ENCODE data around the gene THRAP3.
"Not testable (repeated sequence)": the region's sequence is repeated elsewhere in the genome, so short reads cannot be mapped to it uniquely, and the experiment has no call there.

The THRAP3 gene

DNA sequence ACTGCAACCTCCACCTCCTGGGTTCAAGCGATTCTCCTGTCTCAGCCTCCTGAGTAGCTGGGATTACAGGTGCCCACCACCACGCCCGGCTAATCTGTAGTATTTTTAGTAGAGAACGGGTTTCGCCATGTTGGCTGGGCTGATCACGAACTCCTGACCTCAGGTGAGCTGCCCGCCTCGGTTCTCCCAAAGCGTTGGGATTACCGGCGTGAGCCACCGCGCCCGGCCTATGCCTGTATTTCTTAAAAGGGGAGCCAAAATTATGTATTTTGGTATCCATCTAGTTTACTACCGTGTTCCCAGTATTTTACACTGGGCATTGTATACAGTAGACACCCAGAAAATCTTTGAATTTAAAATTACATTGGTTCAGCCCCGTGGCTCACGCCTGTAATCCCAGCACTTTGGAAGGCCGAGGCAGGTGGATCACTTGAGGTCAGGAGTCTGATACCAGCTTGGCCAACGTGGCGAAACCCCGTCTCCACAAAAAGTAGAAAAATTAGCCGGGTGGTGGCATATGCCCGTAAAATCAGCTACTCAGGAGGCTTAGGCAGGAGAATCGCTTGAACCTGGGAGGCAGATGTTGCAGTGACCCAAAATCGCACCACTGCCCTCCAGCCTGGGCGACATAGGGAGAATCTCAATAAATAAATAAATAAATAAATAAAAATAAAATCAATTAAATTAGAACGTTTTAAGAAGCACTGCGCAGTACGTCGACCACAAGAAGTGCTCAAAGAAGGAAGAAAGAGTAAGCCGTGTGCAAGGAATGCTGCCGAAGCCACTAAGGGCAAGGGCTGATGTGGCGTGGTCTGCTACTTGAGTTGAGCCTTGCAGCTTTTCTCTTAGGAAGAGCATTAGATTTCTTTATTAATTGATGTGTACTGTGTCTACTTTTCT is 1.5 kb upstream of the THRAP3 start:
- no peak for TF ChIP-seq POLR2A (IDR thresholded peaks at IDR 0.05; ENCODE audit: low read length)
- no peak for TF ChIP-seq GATA1 (IDR thresholded peaks at IDR 0.05; ENCODE audit: low read depth, low read length)

DNA sequence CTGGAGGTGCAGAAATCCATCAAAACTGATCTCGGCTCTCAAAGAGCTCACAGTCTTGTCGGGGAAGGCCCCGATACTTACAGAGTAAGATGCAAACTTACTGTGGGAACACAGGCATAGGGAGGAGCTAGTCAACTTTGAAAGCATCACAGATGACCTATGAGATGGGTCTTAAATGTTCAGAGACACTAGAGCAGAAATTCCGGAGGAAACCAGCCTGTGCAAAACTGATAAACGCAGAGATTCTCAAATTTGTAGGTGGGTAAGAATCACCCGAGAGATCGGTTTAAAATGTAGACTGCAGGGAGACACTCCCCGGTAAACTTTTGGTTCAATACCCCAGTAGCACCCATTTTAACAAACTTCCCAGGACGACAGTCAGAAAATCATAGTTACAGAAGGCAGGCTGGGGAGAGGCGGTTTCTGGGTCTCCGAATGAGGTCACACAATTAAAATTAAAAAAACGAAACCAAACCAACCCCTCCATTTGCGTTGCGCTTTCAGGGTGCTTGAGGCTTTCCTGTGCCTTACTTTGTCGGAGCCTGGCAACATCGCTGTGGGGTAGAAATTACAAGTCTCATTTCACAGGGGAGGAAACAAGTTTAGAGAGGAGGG is 755 bp upstream of the THRAP3 start:
- peak; percentile 81 to 84 for DNase-seq
- TF ChIP-seq POLR2A (IDR thresholded peaks at IDR 0.05; ENCODE audit: low read length) (no peak), GATA1 (IDR thresholded peaks at IDR 0.05; ENCODE audit: low read depth, low read length) (no peak)

More for the DNA sequence above, 1.5 kb upstream of the THRAP3 start:
- DNase-seq: no peak

DNA sequence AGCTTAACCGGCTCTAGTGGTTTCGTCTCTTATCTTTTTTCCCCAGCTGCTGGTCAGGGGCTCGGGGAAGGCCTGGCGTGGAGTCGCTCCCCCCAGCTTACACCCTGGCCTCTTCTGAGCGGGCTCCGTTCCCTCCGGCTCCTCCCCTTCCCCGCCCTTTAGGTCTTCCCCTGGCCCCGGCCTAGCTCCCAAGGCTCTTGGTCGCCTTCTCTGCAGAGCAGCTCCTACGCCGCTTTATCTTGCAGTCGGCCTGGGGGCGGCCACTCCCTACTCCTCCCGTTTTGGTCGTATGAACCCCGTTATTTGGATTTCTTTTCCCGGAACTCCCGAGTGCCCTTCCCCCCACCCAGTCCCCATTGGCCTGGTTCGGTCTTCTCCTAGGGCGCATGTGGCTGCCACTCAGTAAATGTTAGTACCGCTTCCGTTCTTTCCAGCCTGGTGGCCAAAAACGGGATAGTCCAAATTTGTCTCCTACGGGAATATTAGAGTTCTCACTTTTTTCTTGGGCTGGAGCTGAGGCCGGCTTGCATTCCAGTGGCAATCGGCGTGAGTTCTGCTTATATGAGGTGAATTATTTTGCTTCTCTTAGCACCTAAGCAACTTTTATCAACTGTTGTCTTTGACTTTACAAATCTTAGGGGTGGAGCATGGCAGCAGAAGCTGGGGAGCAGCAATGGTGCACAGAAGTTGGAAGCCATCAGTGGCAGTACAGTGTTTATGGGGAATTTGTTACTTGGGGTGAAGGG is 467 bp downstream of the THRAP3 start:
- TF ChIP-seq GATA1 (IDR thresholded peaks at IDR 0.05; ENCODE audit: low read depth, low read length) (no peak), POLR2A (IDR thresholded peaks at IDR 0.05; ENCODE audit: low read length) (peak; percentile 57)
- peak; percentile 97 for DNase-seq

DNA sequence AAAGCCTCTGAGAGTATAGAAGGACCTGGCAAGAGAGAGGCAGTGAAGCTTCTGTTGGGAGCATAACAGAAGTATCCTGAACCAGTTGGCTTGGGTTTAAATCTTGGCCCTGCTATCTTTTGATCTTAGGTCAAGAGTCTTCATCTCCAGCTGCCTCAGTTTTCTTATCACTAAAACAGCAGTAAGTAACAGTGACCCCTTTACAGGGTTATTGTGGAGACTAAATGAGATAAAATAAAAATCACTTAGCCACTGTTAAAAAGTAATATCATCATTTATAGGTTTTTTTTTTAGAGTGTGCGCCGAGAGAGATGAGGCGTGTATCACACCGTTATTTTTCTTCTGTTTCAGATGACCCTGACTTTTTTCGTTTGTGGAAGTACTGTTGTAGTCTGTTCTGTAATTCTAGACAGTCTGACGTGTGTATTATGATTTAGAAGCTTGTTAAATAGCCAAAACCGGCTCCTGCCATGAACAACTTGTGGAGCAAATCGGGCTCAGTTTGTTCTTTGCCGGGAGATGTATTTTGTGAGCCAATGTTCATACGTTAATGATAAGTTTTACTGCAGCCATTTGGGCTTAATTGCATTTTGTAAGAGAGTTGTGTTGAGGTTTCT is 1.1 kb downstream of the THRAP3 start:
- TF ChIP-seq POLR2A (IDR thresholded peaks at IDR 0.05; ENCODE audit: low read length) (no peak), GATA1 (IDR thresholded peaks at IDR 0.05; ENCODE audit: low read depth, low read length) (no peak)
- DNase-seq: peak; percentile 68 to 71

DNA sequence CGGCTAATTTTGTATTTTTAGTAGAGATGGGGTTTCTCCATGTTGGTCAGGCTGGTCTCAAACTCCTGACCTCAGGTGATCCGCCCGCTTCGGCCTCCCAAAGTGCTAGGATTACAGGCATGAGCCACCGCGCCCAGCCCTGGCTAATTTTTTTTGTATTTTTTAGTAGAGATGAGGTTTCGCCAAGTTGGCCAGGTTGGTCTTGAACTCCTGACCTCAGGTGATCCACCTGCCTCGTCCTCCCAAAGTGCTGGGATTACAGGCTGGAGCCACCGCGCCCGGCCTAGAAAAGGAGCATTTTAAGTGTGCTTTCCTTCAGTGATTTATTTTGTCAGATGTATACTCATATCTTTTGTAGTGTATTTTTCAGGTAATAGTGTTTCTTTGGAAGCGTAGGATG is 6.0 kb downstream of the THRAP3 start:
- DNase-seq: not testable (repeated sequence)

DNA sequence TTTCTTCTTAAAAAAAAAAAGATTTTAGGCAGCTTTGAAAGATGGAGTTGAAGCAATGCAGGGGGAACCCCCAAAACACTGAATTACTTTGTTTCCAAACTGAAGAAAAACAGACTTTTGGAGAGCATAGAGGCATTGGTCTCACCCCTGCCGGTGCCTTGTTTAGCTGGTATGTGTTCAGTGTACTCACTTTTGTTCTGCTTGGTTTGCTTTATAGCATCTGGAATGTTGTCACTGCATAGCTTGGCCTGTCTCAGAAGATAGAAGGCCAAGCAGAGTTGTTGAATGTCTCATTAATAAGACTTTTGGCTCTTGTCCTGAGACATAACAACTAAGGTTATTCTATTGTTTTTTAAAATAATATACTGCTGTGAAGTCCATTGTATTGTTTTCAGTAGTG is 6.9 kb downstream of the THRAP3 start:
- no peak for DNase-seq
- no peak for TF ChIP-seq GATA1 (IDR thresholded peaks at IDR 0.05; ENCODE audit: low read depth, low read length)
- no peak for TF ChIP-seq POLR2A (IDR thresholded peaks at IDR 0.05; ENCODE audit: low read length)

DNA sequence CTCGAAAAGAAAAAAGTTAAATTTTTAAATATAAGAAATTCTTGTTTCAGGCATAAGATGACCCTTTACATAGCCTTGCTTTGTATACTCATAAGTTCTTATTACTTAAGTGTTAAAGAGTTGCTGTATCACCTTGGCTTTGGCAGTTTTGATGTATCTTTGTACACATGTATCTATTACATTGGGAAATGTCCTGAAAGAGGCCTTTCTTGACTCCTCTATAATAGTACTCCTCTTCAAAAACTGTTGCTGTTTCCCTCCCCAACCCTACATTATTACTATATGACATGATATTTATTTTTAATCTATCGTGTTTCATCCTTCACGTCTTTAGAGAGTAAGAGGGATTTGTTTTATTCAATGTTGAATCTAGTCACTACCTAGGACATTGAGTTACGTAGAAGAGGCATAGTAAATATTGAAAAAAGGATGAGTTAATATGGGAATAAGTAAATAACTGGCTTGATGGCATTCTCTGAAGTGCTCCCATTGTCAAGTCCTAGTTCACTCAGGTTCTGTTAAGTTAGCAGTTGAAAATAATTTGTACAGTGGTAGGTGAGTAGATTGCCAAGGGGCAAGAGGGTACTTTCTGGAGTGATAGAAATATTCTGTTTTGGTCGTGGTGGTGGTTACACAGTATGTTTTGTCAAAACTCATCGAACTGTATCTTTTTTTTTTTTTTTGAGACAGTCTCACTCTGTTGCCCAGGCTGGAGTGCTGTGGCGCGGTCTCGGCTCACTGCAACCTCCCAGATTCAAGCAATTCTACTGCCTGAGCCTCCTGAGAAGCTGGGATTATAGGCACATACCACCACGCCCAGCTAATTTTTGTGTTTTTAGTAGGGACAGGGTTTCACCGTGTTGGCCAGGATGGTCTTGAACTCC is 8.2 kb downstream of the THRAP3 start:
- no peak for TF ChIP-seq POLR2A (IDR thresholded peaks at IDR 0.05; ENCODE audit: low read length)
- TF ChIP-seq GATA1 (IDR thresholded peaks at IDR 0.05; ENCODE audit: low read depth, low read length): no peak
- no peak for DNase-seq

DNA sequence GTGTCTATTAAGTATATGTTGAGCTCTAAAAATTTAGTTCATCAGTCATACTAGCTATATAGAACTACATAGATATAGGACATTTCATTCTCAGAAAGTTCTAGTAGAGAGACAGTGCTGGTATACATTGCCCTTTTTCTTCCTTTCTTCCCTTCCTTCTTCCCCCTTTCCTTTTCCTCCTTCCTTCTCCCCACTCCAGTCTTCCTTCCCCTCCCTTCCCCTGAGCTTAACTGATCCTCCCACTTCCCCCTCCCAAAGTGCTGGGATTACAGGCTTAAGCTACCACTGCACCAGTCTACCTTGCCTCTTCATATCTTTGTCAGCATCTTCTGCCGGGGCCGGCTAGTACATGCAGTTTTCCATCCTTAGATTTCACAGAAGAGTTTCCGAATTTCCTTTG is 12.1 kb downstream of the THRAP3 start:
- no peak for DNase-seq
- TF ChIP-seq POLR2A (IDR thresholded peaks at IDR 0.05; ENCODE audit: low read length) (no peak), GATA1 (IDR thresholded peaks at IDR 0.05; ENCODE audit: low read depth, low read length) (no peak)

DNA sequence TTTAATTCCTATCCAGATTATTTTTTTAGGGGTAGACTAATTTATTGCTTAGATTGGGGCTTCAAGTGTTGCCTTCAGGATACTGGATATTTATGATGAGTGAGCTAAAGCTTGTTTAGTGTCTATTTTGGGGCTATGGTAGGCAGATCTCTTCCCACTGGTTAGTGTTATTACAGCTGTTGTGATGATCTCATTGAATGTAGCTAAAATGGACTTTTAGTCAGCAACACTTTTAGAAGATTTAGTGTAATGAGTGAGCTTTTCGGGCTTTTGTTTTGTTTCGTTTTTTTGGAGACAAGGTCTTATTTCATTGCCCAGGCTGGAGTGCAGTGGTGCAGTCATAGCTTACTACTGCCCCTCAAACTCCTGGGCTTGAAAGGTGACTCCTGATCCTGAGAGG is 14.2 kb downstream of the THRAP3 start:
- TF ChIP-seq POLR2A (IDR thresholded peaks at IDR 0.05; ENCODE audit: low read length) (no peak), GATA1 (IDR thresholded peaks at IDR 0.05; ENCODE audit: low read depth, low read length) (no peak)
- no peak for DNase-seq

DNA sequence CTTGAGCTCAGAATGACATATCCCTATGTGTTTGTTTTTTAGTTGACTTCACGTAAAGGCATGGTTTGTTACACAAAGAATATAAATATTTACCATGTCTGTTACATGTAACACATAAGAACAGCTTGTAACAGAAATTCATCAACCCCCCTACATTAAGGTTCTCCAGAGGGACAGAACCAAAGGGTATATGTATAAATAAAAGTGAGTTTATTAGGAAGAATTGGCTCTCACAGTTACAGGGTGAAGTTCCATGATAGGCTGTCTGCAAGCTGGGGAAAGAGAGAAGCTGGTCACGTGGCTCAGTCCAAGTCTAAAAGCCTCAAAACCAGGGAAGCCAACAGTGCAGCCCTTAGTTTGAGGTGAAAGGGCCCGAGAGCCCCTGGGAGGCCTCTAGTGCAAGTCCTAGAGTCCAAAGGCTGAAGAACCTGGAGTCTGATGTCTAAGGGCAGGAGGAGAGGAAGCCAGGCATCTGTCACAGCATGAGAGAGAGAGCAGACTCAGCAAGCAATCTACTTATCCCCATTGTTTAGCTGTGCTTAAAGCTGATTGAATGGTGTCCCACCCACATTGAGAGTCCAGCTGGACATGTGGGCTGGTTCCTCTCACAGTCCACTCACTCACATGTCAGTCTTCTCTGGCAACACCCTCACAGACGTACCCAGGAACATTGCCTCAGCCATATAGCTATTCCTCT is 15.8 kb downstream of the THRAP3 start:
- no peak for TF ChIP-seq POLR2A (IDR thresholded peaks at IDR 0.05; ENCODE audit: low read length)
- TF ChIP-seq GATA1 (IDR thresholded peaks at IDR 0.05; ENCODE audit: low read depth, low read length): no peak
- DNase-seq: no peak

DNA sequence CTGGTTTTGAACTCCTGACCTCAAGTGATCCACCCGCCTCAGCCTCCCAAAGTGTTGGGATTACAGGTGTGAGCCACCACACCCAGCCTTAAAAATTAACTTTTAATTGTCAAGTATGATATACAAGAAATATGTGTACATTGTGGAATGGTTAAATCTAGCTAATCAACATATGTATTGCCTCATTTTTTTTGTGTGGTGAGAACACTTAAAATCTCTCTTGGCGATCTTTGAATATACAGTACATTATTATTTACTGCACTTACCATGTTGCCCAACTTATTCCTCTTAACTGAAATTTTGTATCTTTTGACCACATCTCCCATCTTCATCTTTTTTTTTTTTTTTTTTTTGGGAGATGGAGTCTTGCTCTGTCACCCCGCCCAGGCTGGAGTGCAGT is 23.3 kb downstream of the THRAP3 start:
- no peak for TF ChIP-seq GATA1 (IDR thresholded peaks at IDR 0.05; ENCODE audit: low read depth, low read length)
- TF ChIP-seq POLR2A (IDR thresholded peaks at IDR 0.05; ENCODE audit: low read length): no peak
- DNase-seq: peak in 1 of 2 experiments; percentile 38

DNA sequence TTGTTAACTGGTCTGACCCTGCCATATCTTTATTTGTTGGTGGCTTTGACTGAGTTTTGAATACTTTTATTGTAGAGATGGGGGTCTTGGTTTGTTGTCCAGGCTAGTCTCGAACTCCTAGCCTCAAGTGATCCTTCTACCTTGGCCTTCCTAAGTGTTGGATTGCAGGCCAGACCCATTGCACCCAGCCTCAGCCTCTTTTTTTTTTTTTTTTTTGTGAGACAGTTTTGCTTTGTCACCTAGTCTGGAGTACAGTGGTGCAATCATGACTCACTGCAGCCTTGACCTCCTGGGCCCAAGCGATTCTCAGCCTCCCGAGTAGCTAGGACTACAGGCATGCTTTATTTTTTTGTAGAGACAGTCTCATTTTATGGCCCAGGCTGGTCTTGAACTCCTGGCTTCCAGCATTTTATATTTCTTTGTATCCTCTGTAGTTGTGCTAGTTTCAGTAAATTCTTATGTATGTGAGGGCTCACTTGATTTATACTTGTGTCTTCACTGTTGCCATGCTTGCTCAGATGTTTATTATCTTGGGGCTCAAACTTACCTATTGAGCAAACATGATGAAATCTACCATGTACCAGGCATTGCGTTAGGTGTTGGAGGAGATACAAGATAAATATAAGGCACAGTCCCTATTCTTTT is 24.1 kb downstream of the THRAP3 start:
- TF ChIP-seq POLR2A (IDR thresholded peaks at IDR 0.05; ENCODE audit: low read length) (no peak), GATA1 (IDR thresholded peaks at IDR 0.05; ENCODE audit: low read depth, low read length) (no peak)
- DNase-seq: peak; percentile 81 to 89
